HG03196 (cell line): ENCODE measurements around the gene SAT1.

Experiments
- ATAC-seq: cut with Tn5 transposase; IDR thresholded peaks from one replicate; pipeline ENCODE4 v1.9.1; 2021; ENCODE audit not compliant: unreplicated experiment

SAT1 gene

DNA sequence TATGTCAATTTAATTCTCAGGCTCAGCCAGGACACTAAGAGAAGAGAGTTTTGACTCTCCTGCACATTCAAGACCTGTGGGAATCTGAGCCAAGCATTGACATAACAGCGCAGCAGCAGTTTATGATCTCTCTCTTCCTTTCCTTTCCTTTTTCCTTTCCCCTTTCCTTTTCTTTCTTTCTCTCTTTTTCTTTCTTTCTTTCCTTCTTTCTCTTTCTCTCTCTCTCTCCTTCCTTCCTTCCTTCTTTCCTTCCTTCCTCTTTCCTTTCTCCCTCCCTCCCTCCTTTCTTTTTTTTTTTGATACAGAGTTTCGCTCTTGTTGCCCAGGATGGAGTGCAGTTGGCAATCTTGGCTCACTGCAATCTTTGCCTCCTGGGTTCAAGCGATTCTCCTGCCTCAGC, 21.6 kb downstream of the SAT1 start:
- ATAC-seq: no peak

DNA sequence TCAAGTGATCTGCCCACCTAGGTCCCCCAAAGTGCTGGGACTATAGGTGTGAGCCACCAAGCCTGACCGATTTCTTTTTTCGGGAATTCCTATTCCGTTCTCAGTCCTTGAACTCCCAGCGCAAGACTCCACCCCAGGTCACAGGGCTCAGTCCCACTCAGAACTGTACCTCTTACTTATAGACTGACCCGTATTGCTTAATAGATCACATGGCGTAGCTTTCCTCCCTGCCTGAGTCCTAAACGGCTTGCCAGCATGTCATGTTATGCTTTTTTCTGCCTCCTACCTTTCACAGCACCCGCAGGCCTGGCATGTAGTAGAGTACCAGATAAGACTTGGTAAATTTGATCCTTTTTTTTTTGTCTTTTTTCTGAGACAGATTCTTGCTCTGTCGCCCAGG, 22.4 kb downstream of the SAT1 start:
- no peak for ATAC-seq

DNA sequence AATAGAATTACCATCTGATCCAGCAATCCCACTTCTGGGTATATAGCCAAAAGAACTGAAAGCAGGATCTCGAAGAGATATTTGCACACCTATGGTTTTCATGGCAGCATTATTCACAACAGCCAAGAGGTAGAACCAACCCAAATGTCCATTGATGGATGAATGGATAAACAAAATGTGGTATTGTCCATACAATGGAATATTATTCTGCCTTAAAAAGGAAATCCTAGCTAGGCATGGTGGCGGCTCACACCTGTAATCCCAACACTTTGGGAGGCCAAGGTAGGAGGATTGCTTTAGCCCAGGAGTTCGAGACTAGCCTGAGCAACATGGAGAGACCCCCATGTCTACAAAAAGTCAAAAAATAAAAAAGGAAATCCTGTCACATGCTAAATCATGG, 27.3 kb downstream of the SAT1 start:
- no peak for ATAC-seq

DNA sequence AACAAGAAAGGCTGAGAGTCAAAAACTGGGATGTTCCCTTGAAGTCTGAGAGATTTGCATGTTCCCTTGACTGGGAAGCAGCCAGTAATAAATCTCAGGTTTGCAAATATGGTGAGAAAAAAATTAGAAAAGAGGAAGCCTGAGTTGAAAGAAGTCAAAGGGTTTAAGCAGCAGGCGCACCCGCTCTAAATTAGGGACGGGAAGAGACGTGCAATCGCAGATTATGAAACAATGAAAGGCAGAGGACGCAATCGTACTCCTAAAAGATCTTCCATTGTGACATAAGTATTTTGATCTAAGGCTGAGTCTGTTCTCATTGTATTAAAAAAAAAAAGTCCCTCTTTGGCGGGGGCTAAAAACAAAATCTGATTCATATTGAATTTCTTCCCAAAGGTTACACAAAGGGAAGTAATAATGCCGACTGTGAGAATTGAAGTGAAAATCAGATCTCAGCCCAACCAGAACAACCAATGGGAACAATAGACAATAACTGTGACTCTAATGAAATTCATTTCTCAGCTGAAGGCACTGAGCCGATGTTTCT, 28.2 kb downstream of the SAT1 start:
- no peak for ATAC-seq

DNA sequence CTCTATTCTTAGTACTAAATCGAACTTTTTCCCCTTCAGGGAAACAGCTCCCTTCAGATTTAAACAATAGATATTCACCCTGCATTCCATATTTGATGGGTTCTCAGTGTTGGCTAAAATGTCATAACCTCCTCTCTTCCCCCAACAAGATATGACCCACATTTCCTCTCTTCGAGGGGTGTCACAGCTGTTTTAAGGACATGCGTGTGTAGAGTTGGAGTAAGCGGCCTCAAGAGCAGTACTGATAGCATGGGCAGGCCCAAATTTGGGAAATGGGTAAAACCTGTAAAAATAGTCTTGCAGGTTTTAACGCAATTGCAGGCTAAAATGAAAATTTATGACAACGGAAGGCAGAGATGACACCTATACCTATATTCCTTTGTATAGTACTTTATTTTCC, 28.7 kb downstream of the SAT1 start:
- no peak for ATAC-seq

DNA sequence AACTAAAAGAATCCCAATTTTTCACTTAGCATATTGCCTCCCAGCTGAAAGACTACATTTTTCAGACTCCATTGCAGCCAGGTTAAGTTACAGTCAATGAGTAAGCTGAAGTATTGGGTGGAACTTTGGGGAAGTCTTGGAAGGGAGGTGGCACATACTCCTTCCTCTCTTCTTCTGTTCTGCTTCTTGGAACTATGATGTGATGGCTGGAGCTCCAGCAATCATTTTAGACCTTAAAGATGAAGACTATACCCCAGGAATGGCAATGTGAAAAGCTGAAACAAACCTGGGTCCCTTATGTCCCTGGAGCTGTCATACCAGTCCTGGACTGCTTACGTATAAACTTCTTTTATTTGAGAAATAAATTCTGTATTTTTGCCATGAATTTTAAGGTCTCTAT, 30.8 kb downstream of the SAT1 start:
- ATAC-seq: no peak

DNA sequence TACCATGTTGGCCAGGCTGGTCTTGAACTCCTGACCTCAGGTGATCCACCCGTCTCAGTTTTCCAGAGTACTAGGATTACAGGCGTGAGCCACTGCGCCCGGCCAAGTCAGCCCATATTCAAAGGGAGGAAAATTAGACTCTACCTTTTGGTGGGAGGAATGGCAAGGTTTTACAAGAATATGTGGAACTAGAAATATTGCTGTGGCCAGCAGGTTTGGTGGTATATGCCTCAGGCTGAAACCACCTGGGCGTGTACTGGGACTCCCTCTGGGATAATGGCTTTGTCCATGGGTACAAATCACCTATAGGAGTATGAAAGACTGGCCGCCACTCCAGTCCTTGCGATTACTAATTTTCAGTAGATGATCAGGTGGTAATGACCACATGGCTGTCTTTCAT, 32.4 kb downstream of the SAT1 start:
- no peak for ATAC-seq

DNA sequence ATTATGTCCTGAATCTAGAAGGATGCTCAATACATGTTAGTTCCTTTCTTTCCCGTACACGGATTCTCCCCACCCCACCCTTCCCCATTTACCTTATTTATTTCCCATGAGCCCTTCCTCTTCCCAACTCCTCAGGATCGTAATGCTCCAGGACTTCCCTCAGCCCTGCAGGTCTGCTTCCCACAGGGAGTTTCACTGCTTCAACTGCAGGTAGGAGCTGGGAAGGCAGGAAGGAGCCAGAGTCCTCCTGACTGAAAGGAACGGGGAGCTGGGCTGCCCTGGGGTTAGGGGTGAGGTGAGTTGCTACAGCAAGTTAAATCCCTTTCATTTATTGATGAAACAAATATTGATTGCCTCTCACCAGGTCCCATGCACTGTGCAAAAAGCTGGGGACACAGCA, 33.2 kb downstream of the SAT1 start:
- no peak for ATAC-seq

DNA sequence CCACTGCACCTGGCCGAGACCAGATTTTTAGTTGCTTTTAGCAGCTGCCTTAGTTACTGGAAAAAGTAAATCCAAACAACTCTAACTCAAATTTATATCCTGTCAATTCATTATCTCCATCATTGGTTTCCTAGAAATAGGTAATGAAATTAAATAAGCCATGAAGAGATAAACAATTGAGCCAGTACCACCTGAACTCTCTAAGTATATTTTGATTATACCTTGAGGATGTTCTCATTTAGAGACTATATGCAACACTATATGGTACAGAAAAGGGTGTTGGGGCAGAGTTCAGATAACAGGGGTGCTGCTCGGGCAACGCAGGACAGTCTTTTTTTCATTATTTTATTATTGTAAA, 35.0 kb downstream of the SAT1 start:
- no peak for ATAC-seq

DNA sequence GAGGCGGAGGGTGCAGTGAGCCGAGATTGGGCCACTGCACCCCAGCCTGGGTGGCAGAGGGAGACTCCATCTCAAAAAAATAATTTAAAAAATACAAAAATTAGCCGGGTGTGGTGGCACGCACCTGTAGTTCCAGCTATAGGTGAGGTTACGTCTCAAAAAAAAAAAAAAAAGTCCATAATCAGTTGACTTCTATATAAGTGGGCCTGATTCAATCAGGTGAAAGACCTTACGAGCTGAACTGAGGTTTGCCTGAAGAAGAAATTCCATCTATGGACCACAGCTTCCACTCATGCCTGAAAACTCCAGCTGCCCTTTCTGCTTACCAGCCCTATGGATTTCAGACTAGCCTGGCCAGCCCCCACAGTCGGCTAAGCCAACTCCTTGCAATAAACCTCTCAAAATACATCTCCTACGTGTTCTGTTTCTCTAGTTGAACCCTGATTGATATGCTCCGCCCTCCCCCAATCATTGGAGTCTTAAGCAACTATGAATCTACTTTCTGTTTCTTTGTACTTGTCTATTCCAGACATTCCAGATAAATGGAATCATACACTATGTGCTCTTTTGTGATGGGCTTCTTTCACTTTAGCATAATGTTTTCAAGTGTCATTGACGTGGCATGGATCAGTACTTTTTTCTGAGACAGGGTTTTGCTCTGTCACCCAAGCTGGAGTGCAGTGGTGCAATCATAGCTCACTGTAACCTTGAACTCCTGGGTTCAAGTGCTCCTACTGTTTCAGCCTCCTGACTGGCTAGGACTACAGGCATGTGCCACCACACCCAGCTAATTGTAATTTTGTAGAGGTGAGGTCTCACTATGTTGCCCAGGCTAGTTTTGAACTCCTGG, 36.6 kb downstream of the SAT1 start:
- ATAC-seq: no peak

DNA sequence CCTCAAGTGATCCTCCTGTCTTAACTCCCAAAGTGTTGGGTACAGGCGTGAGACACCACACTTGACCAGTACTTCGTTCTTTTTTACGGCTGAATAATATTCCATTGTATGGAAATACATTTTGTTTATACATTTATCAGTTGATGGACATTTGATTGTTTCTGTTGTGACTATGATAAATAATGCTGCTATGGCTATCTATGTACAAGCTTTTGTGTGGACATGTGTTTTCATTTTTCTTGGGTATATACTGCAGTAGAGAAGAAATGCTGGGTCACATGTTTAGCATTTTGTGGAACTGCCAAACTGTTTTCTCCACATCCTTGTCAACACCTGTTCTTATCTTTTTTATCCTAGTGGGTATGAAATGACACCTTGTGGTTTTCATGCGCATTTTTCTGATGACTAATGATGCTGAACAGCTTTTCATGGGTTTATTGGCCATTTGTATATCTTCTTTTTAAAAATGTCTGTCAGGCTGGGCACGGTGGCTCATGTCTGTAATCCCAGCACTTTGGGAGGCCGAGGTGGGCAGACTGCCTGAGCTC, 37.3 kb downstream of the SAT1 start:
- no peak for ATAC-seq

DNA sequence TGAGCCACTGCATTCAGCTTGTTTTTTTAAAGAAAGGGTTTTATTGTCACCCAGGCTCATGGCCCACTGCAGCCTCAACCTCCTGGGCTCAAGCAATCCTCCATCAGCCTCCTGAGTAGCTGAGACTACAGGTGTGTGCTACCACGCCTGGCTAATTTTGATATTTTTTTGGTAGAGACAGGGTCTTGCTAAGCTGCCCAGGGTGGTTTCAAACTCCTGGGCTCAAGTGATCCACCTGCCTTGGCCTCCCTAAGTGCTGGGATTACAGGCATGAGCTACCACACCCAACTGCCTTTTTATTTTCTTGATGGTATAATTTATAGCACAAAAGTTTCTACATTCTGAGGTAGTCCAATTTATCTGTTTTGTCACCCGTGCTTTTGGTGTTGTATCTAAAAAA, 38.9 kb downstream of the SAT1 start:
- ATAC-seq: no peak

DNA sequence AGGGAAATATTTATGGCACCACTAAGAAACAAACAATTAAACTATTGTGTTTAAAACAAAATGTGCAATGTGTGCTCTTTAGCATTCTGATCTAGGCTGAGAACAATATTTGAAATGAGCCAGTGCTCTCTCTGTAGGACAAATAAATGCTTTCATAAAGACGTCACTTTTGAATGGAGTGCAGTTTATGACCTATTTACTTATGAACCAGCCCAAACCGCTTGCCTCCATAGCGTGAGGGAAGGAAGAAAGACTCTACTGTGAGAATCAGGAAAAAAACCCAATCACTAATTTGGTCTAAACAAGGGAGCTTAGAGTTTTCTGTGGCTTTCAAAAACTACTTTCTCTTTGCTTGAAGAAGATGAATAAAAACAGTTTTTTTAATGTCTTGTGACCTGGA, 39.4 kb downstream of the SAT1 start:
- ATAC-seq: no peak

DNA sequence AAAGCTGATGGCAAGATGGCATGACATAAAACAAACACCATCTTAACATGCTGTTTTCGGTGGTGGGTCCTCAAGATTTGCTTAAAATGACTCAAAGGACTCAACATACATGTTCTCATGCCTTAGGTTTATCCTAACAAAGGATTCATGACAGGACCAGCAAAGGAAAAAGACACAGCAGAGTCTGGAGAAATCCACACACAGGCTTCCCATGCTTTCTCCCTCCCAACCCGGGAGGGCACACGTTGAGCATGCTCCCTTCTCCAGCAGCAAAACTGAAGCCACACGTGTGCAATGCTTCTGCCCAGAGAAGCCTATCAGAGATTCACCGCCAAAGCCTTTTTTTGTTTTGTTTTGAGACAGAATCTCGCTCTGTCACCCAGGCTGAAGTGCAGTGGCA, 39.9 kb downstream of the SAT1 start:
- ATAC-seq: no peak

DNA sequence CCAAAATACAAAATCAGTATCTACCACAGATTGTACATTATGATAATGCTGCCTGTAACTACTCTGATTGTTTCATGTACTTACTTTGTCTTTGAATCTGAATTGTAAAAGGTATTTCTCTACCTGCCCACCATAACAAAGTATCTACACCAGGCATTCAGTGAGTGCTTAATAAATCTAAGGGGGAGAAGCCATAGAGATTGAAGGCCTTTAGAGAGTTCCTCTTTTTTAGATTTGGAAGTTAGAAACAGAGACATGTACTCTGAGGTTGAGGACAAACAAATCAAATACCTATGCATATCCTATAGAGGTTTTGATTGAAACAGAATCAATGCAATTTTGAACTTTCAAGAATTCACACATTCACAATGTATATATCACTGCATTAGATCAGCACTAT, 42.7 kb downstream of the SAT1 start:
- ATAC-seq: no peak

DNA sequence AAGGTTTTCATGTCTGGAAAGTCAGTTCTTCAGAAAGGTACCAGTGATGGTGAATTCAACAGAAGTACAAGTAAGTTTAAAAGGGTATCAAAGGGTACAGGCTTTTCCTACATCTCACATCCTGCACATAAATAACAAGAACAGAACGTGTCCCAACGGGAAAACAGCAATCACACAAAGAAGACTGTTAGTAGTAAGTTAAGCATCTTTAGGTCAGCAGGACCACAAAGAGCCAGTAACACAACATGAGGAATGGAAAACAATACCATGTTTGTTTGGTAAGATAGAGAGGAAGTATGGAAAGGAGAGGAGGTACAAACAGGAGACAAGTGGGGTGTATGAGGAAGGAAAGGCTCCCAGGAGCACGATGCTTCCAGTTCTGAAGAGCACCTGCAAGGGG, 43.2 kb downstream of the SAT1 start:
- ATAC-seq: no peak

DNA sequence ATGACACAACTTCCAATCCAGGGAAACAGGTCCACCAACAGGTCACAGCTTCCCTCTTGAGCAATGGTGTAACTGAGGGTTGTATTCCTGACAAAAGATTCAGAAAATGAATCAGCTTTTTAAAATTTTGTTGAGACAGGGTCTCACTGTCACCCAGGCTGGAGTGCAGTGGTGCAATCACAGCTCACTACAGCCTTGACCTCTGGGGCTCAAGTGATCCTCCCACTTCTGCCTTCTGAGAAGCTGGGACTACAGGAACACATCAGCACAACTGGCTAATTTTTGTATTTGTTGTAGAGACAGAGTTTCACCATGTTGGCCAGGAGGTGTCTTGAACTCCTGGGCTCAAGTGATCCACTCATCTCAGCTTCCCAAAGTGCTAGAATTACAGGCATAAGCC, 43.7 kb downstream of the SAT1 start:
- ATAC-seq: no peak

DNA sequence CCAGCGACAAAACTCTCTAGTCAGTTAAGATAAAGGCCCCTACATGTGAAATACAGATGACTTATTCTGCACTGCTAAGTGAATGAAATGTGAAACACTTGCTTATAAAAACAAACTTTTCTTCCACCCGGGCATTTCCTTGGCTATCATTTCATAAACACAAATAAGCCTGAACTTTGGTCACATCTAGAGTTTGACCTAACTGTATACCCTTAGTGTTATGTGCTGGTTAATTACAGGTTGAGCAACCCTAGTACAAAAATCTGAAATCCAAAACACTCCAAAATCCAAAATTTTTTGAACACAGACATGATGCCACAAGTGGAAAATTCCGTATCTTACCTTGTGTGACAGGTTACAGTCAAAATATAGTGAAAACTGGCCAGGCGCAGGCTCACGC, 45.9 kb downstream of the SAT1 start:
- no peak for ATAC-seq

DNA sequence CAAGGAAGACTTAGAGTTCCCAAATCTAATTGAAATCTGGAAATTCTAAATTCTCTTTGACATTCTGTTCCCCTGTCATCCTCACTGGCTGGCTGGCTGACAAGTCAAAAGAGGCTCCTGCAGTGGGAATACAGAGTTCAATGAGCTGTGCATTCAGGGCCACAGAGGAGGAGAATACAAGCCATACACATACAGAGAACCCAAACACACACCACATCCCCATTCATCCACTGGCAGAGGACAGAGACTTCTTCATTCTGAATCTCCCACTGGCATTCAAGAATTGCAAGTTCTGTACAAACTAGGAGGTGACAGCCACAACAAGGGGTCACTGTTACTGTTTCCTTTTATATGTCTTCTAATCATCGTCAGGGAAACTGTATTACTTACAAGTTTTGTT, 49.7 kb downstream of the SAT1 start:
- ATAC-seq: no peak
